GM19463 (cell line): ENCODE measurements around the gene FCN1.

Experiments used
- ATAC-seq: cut with Tn5 transposase; IDR thresholded peaks from one replicate; pipeline ENCODE4 v1.9.1; 2021; ENCODE audit warnings: mild to moderate bottlenecking, moderate library complexity; ENCODE audit not compliant: unreplicated experiment

The FCN1 gene

DNA sequence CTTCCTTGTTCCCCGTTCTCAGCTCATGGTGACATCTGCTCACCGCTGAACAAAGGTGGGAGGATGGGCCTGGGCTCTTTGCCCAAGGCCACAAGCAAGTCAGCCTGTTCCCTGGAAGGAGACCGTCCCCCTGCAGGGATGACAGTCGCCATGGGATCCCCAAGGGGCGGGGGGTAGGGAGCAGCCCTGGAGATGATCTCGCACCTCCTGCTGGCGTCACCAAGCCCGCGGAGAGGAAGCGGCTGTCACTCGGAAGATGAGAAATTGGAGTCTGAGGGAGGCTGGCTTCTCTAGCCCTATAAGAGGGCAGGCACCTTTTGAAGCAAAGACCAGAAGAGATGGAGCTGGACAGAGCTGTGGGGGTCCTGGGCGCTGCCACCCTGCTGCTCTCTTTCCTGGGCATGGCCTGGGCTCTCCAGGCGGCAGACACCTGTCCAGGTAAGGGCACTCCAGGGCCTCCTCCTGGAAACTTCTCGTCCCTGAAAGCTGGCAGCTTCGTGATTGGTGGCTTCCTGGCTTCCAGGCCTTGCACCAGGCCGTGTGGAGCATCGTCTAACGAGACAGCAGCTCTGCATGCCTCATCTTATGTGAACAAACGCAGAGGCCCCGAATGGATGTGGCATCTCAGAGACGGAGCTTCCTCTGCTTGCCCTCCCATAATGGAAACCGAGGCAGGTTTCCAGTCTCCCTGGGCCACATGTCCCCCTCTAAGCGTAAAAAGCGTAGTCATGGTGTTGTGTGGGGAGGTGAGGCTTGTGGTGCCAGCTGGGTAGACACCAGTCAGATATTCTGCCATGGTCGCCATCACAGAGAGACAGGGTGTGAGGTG lies 37.0 kb downstream of the FCN1 start, which contains the start of gene FCN2:
Gene FCN2, plus strand, starts transcription at position 327 of the 829 bp plus-strand sequence. Its CDS starts 12 bp downstream, at position 339.
- ATAC-seq: no peak

DNA sequence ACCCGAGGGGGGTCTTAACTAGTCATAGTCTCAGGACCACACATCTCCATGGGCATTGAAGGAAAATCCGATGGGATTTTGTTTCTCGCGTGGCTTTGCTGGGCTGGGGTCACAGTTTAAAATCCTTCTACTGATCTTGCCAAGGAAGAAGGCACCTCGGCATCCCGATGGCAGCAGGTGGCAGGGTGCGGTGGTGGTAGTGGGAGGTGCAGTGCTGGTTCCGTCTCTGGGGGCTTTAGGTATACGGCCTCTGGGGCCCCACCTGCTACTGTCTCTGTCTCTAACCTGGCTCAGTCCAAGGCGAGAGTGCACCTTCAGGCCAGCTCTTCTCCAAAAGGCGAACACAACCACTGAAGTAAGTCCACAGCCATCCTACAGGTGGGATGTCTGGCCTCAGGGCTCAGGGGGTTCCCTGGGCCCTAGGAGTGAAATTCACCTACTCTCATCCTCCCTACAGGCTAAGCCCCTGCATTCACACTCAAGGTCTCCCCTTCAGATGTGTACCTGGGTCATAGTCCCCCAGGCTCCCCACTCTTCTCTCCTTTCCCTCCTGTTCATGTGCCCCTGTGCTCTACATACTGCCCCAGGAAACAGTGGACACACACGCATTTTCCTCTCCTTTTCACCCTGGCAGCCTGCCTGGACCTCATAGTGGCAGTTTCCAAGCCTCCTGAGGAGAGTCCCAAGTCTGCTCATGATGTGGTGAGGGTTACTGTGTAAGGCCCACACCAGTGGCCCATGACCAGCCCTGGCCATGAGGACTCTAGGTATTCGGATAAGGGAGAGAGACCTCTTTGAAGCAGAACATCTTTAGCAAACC lies 37.8 kb downstream of the FCN1 start:
- ATAC-seq: no peak

DNA sequence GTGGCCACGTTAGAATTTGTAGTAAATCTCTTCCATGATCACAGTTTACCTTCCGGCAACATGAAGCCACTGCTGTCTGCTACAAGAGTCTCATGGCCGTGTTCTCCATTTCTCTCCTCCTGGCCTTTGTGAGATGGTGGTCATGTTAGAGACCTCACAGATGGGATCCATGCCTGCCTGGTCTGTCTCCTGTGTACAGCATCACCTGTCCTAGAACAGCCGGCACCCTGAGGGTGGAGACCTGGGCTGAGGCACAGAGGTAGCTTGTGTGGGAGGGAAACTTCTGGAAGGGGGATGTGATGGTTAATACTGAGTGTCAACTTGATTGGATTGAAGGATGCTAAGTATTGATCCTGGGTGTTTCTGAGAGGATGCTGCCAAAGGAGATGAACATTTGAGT lies 40.2 kb downstream of the FCN1 start:
- no peak for ATAC-seq

DNA sequence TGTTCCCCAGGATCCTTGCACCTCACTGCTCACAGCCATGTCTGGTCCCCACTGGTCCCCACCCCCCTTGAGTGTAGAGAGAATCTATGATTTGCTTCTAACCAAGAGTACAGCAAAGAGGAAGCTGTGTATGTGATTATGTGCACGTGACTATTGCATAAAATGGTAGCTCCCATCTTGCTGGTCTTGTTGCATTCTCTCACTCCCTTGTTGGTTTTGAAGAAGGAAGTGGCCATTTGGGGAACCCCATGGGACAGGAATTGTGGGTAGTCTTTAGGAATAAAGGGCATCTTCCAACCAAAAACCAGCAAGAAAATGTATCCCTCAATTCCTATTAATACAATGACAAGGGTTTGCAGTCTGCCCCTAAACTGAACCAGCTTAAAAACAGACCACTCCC lies 42.3 kb downstream of the FCN1 start:
- ATAC-seq: no peak

DNA sequence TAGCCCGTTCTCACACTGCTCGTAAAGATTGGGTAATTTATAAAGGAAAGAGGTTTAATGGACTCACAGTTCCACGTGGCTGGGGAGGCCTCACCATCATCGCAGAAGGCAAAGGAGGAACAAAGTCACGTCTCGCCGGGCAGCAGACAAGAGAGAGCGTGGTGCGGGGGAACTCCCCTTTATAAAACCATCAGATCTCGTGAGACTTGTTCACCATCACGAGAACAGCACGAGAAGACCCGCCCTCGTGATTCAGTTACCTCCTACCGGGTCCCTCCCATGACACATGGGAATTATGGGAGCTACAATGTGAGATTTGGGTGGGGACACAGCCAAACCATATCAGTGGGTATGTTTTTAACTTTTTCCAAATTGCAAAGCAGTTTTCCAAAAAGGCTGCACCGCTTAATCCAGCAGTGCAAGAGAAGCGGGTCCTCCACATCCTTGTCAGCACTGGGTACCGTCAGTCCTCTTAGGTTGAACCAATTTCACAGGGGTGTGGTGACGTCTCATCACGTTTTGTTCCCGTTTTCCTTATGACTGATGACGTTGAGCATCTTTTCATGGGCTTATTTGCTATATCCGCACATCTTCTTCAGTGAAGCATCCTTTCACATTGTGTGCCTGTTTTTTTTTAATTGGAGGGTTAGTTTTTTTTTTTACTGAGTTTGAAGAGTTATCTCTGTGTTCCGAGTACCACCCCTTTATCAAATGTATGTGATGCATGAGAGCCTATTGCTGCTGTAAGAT lies 45.1 kb downstream of the FCN1 start:
- no peak for ATAC-seq

DNA sequence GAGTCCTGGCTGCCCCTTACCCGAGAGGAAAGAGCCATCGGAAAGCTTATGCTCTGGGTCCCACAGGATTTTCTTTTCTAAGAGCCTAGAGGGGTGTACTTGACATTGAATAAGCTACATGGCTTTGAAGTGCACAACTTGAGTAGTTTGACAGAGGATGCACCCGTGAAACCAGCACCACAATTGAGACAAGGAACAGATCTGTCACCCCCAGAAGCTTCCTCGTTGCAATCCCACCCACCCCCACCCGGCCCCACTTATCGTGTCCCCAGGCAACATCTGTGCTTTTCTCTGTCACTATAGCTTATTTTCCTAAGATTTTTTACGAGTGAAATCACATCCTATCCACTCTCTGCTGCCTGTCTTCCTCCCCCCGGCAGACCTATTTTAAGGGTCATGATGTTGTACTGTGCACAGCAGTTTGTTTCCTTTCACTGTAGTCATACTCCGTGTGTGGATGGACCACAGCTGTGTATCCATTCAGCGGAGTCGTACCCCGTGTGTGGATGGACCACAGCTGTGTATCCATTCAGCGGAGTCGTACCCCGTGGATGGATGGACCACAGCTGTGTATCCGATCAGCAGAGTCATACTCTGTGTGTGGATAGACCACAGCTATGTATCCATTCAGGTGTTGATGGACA lies 45.9 kb downstream of the FCN1 start:
- no peak for ATAC-seq

DNA sequence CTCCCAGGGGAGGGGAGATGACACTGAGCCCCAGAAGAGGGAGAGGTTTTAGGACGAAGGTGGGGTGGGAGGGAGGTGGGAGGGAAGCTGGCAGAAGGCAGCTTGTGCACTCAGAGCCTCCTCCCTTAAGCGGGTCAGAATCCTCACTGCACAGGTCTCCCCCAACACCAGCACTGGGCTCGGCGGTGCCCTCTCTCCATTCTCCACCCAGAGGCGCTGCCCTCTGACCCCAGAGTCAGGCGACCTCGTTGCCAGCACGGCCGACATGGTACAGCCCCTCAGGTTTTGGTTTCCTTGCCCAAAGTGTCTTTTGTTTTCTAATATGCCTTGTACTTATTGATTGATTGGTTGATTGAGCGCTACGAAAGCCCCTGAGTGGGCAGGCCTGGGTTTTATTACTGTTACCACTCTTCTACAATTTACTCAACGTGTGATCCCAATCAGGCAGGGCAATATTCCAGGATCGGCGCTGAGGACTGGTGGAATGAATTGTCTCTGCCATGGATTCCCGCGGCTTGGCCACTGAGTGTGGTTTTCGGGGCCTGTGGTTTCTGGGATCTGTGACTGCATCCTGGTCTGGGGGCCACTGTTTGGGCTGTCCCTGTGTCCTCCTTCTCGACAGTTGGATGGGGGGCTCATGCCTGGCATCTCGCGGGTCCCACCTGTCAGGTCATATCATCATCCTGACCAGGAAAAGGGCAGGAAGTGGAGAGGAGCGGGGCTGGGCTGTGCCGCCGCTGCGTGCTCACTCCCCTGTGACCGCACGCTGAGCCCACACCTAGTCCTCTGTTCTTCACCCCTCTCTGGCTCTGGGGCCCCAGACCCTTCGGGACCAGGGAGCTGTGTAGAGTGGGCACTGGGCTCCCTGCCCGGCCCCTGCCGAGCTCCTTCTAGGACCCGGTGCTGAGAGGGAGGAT lies 46.7 kb downstream of the FCN1 start:
- ATAC-seq: no peak

DNA sequence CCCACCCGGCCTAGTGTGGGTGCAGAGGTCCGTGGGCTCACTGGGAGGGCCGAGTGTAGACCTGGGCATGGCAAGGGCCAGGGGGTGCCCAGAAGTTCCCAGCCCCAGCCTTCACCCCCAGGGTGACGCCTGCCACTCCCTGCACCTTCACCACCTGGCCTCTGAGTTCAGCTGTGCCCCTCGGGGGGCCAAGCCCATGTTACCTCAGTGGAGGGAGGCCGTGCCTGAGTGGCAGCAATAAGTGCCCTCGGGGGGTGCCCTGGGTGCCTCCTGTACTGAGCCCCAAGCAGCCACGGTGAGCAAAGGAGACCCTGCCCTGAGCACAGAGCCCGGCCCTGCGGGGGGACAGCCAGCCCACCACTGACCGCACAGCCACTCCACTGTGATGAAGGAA lies 47.4 kb downstream of the FCN1 start:
- ATAC-seq: no peak

DNA sequence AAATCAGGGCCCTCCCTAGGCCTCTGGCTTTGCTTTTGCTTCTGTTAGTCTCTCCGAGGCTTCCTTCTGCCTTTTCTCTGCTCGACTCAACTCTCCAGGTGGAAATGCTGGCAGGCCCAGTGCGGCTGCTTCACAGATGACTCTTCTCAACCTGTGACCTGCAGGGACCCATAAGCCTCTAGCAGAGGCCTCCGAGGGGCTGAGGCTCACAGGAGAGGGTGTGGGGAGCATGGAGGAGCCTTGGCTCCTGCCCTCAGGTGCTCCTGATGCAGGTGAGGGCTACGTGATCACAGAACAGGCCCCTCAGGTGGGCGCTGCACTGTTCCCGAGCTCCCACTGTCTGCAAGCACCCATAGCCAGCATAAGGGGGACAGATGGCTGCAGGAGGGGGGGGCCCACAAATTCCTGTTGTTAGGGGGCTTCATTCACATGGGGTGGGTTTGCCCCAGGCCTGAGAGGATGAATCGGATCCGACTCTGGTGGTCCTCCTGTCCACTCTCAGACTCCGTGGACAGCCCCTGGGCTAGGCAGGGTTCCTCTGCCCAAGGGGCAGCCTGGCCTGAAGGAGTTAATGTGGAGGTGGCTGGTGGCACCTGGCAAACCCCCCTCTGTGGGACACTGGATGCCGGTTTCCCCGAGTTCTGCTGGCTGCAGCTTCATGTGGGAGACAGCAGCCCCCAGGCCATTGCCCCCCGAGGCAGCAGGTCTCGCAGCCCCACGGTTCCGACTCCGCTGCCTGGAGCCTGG lies 48.0 kb downstream of the FCN1 start:
- ATAC-seq: no peak

DNA sequence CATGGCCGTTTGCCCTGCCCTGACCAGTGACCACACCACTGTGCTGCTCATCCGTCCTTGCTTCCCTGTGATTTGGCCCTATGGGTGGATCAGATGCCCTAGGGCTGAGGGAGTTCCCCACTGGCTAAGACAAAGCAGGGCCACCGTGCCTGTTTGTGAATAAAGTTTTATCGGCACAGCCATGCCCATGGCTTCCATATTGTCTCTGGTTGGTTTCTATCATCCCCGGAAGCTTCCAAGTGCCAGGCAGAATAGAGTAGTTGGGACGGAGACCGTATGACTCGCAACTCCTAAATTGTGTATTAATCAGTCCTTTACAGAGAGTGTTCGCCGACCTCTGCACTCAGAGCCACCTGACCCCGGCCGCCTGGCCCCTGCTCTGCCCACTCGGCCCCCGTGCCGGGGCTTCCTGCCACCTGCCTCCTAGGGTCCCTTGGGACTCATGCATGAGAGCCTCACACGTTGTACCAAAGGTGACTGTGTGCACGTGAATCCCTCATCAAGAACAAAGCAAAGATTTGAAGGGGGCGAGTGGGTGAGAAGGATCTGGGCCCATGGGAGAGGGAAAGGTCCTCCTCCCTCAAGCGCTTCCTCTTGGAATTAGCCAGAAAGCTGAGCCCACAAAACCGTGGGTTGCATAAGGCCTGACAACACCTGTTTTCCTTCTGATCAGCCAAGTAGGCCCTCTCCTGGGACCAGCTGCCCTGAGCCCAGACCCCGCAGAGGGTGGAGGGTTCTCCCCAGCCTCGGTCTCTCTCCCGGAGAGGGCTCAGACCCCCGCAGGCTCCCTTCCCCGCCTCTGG lies 48.8 kb downstream of the FCN1 start:
- ATAC-seq: no peak

DNA sequence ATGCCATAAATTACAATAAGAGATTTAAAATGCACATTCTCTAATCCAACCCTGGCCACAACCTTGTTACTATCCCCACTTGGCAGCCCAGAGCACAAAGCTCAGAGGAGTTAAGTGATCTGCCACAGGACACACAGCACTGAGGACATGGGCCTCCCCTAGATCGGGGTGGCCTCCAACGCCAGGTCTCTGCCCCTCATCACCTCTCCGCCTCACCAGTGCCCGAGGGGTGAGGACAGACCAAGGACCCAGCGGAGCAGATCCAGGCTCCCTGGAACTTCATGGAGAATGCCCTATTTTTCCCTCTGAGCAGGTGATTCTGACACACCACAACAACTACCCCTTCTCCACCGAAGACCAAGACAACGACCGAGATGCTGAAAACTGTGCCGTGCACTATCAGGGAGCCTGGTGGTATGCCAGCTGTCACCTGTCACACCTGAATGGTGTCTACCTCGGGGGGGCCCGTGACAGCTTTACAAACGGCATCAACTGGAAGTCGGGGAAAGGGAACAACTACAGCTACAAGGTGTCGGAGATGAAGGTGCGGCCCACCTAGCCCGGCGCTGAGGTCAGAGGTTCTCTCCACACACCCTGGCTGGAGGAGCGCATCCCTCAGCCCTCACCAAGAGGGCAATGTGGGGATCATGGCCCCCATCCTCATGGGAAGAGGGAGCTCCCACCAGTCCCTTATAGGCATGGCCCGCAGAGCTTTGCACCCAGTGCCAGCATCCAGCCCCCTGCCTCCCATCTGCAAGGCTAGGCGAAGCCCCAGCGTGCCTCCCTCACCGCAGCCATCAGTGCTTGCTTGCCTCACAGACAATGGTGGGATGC lies 49.6 kb downstream of the FCN1 start:
- ATAC-seq: no peak

DNA sequence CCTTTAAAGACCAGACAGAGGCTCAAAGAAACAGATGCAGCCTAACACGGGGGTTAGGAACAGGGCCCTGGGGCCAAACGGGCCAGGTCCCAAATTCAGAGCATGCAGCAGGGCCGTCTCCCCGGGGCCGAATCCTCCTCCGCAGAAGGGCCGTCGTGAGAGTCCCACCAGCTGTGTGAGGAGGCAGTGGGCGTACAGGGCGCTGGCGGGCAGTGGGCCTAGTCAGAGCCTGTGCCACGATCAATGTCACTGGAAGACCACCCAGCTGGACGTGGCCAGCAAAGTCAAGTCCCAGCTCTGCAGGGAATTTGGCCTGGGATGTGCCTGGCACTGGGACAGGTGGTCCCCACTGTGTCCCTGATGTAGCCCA lies 52.9 kb downstream of the FCN1 start:
- ATAC-seq: no peak

DNA sequence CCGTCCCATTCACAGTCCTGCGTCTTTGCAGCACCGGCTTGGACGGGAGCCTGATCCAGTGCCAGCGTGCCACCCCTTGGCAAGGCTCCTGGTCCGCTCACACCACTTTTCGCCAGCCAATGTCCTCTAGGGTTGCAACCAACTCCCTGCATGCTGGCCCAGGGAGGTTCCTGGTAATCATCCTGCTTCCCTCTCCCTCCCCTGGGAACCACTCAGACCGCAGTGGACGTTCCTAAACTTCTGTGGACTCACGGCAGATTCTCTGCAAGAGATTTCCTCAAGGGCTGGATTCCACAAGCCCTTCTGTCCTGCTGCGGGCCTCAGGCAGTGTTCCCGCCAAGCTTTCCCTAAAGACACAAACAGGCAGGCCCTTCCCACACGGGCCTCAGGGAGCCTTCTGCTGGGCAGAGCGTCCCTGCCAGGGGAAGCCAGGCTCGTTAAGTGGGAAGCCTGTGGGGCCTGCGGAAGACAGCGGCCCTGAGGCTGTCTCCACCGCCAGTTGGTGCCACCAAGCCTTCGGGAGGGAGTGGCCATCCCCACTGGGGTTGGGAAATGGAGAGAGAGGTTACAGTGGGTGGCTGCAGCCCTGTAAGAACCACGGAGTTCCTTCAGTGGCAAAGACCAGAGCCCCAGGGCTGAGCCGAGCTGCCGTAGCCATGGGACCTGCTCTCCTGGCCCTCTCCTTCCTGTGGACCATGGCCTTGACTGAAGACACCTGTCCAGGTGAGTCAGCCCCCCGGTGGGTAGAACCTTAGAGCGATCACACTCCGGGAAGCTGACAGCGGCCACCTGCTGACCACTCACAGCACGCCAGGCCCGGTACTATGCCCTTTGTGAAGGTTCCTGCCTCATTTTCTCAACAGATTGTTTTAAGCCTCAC lies 53.5 kb downstream of the FCN1 start:
- ATAC-seq: no peak

DNA sequence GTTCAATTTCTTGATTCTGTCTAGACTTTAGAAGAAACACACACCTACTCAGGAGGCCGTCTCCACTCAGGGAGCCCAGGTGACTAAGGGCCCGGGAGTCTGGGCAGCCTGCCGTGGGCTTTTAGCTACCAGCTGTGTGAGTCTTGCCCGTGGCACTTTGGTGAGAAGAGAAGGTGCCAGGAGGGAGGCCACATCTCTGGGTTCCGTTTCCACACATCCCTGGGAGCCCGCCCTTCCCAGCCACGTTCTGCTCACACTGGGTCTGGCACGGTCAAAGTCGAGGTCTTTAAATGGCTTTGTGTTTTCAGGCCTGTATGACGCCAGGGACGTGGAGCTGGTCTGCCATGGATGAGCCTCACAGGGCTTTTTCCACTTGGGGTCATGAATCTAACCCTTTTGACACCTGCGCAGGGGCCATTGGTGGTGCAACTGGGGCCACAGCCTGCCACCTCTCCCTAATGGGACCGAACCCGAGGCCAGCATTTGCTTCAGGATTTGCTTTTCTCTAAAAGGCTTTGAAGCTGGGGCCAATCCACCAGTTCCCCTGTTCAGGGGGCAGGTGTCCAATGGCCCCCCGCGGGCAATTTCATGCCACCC lies 54.3 kb downstream of the FCN1 start:
- no peak for ATAC-seq

DNA sequence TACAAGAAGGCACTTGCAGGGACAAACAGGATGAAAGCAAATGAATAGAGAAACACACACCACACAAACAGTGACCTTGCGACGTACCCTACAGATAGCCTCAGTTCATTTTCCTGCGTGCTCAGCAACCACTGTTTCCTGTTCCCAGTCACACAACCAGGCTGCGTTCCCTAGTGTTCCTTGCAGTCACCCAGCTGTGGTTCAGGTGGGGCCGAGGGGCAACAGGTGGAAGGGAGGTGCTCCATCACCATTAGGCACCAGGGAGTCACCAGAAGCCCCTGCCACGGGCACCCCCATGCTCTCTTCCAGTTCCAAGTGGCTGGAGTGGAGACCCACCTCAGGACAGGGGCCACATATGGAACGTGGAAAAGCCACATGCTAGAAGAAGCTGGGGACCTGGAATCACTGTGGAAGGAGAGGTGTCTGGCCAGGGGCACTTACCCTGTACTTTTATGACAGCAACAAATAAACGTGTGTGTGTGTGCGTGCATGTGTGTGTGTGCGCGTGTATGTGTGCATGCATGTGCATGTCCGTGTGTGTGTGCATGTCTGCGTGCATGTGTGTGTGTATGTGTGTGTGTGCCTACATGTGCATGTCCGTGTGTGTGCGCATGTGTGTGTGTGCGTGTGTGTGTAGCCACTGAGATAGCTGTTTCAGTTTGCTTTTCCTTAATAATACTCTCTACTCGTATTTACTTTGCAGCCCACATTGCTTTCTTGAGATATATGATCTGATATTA lies 55.9 kb downstream of the FCN1 start:
- ATAC-seq: no peak
